ENCODE measurements around the gene CRYBG1.

- TF ChIP-seq CTCF (IDR thresholded peaks at IDR 0.05), result no peak
- no peak for TF ChIP-seq POLR2A (IDR thresholded peaks at IDR 0.05)
Observed at GRCh38 chr6:106417572-106418147, 57.1 kb downstream of the CRYBG1 start.

All from body of pancreas (tissue), 4 donors.